Ovary (tissue), 9 donors: ENCODE measurements around the gene MARK2. TPM values are rescaled to one million over a fixed set of nuclear protein-coding genes. Genes with fewer than 3 reads are reported as not detected.

Experiments
- DNase-seq, 5 donors: peaks; one replicate each; pipeline ENCODE4 v3.0.0-alpha.2; 2019 to 2020
- H3K27ac ChIP-seq, 2 donors: fragments of 200-600 bp; one replicate each; pipeline versions ENCODE4 v1.5.1 to v1.8.0; 2019 to 2022
- H3K27me3 ChIP-seq: fragments of 200-600 bp; one replicate; pipeline ENCODE4 v1.8.0; 2022
- H3K36me3 ChIP-seq: fragments of 200-600 bp; sonication (generic); one replicate; pipeline ENCODE4 v1.5.1; 2019
- H3K4me1 ChIP-seq: one replicate; pipeline ENCODE4 v1.8.1; 2013; ENCODE audit warnings: mild to moderate bottlenecking, moderate library complexity; ENCODE audit not compliant: insufficient read depth
- H3K4me3 ChIP-seq: fragments of 200-600 bp; sonication (generic); one replicate; pipeline ENCODE4 v1.5.1; 2017
- H3K9me3 ChIP-seq, 2 donors: fragments of 200-600 bp in 1 of 2; sonication (generic) in 1 of 2; one replicate each; pipeline versions ENCODE4 v1.5.1 to v1.8.1; 2013 to 2019; ENCODE audit warnings: mild to moderate bottlenecking in 1 of 2, moderate library complexity in 1 of 2
- EP300 ChIP-seq: sonication (generic); formaldehyde crosslinking; IDR thresholded peaks from one replicate; pipeline ENCODE4 v1.6.1; 2017; ENCODE audit warnings: antibody characterized with exemption
- POLR2A ChIP-seq: fragments of 450-650 bp; IDR thresholded peaks from one replicate; pipeline ENCODE4 v1.6.1; 2017; ENCODE audit warnings: antibody characterized with exemption, mild to moderate bottlenecking, moderate library complexity
- WGBS, 3 donors: extraction: QIAGEN DNeasy Blood & Tissue Kit in 1 of 3; methylation state at CpG; one replicate each; pipeline versions ENCODE4 v1.1.5 to v1.1.7; 2013 to 2017; 5-methylcytosine and 5-hydroxymethylcytosine counted together
- intact Hi-C, 4 donors: fragments of 100-400 bp; cut with DNase I; formaldehyde crosslinking; loops; one replicate each; pipeline versions ENCODE4 v1.11.0 to v1.15.1; 2022 to 2023
- polyA plus RNA-seq, 2 donors: library from polyadenylated mRNA; stranded (reverse); fragments of 200-250 nt in 1 of 2; fragments of 350-450 nt in 1 of 2; fragmentation: Illumina TruSeq in 1 of 2; extraction: RNeasy Lipid Tissue Mini Kit (QIAGEN cat#74804) in 1 of 2; gene quantifications; one replicate each; pipeline ENCODE4 v1.2.3, GENCODE V29; 2013 to 2014
- small RNA-seq: library from RNA; depleted of rRNA; stranded (forward); fragments of <200 nt; gene quantifications from one replicate; pipeline ENCODE3, GENCODE V24; 2016
- total RNA-seq, 7 donors: library from RNA; depleted of rRNA in 2 of 7; stranded (reverse); fragments of >200 nt in 2 of 7; fragmentation: NEBNext Ultra II Directional in 3 of 7; extraction: Animal tissue kit (Norgen Biotek cat#: 25700) in 3 of 7; gene quantifications; one replicate each; pipeline versions ENCODE4 v1.1.0 to v1.2.4, GENCODE V29; 2016 to 2023
- TF ChIP-seq, protein P1 (sequence below), 3 donors: fragments of 450-650 bp in 2 of 3; fragments of 200-600 bp in 1 of 3; IDR thresholded peaks; one replicate each; pipeline versions ENCODE4 v1.5.1 to v1.8.0; 2016 to 2022; ENCODE audit warnings: antibody characterized with exemption in 3 of 3, mild to moderate bottlenecking in 1 of 3
- donor health status: DM: no; HTN: no; CAD: no; lungs with moderate emphysema.
- donor health status: DM: no; HTN: no; CAD: no.
- donor health status: Bipolar disorder and iron deficiency.
- donor health status: DM: yes; HTN: yes; CAD: no.
- donor health status: DM: no; HTN: no; CAD: no.
- donor health status: DM: yes; HTN: yes; CAD: no.

The MARK2 gene
- total and polyA plus RNA-seq, 9 donors, result 12.3 to 27.8 (median 25.8) TPM

DNA sequence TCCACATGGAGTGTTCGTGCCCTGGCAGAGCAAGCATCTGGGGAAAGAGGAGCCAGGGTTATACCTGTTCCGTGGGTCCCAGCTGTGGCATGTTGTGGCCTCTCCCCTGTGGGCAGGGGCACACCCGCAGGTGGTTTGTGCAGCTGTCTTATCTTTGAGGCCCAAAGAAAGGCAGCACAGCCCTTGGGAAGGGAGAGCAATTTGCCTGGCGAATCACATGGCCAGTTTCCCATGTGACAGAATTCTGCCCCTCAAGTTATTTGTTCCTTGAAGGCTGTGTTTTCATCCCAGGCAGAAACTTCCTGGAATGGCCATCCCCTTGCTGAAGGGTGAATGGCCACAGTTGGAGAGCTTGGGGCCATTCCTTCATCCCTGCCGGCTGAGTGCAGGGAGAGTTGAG lies 119.1 kb downstream of the MARK2 start:
- Histone ChIP-seq H3K36me3 (no peaks in the 10 kb centered on the region), H3K27me3 (no peaks in the 10 kb centered on the region), H3K9me3 (no peaks in the 10 kb centered on the region), H3K4me1 (no peaks in the 10 kb centered on the region), H3K4me3 (no peak overlapping the region), H3K27ac (no peak overlapping the region)
- TF ChIP-seq, protein P1, sequence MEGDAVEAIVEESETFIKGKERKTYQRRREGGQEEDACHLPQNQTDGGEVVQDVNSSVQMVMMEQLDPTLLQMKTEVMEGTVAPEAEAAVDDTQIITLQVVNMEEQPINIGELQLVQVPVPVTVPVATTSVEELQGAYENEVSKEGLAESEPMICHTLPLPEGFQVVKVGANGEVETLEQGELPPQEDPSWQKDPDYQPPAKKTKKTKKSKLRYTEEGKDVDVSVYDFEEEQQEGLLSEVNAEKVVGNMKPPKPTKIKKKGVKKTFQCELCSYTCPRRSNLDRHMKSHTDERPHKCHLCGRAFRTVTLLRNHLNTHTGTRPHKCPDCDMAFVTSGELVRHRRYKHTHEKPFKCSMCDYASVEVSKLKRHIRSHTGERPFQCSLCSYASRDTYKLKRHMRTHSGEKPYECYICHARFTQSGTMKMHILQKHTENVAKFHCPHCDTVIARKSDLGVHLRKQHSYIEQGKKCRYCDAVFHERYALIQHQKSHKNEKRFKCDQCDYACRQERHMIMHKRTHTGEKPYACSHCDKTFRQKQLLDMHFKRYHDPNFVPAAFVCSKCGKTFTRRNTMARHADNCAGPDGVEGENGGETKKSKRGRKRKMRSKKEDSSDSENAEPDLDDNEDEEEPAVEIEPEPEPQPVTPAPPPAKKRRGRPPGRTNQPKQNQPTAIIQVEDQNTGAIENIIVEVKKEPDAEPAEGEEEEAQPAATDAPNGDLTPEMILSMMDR (IDR thresholded peaks at IDR 0.05), result no peak
- no peak for TF ChIP-seq POLR2A
- TF ChIP-seq EP300, result no peak
- intact Hi-C loops, result no loop called here
- DNase-seq, result no peak
- WGBS, 3 donors, result 79 to 83% (median 80%) methylated on average over 5 of the region's 5 CpGs

Small RNAs within 50 kb of the gene (small RNA-seq; reads per million reads assigned to genes)
- gene AP006289.1 (not detected), gene RN7SL596P (not detected), gene RNU6-1306P (not detected)

Other genes with a start within 250 kb of the MARK2 start
- gene PLAAT3, start 224.7 kb upstream of the MARK2 start, total RNA-seq, result 100 to 1,000 TPM in 5 of 7 donors, 10 to 100 TPM in 2; 52.2 to 147 (median 110) TPM
- 100 to 1,000 TPM in 1 of 2 donors, 10 to 100 TPM in 1; 41.1 to 128 TPM for gene PLAAT3, start 224.7 kb upstream of the MARK2 start, polyA plus RNA-seq
- 10 to 100 TPM; 44.9 to 81.8 (median 55.7) TPM for gene ATL3, start 167.7 kb upstream of the MARK2 start, total RNA-seq
- gene ATL3, start 167.7 kb upstream of the MARK2 start, polyA plus RNA-seq, result 10 to 100 TPM; 16.5 to 27.8 TPM
- gene RTN3, start 157.6 kb upstream of the MARK2 start, total RNA-seq, result 10 to 100 TPM; 53.2 to 82.9 (median 64.1) TPM
- gene RTN3, start 157.6 kb upstream of the MARK2 start, polyA plus RNA-seq, result 100 to 1,000 TPM in 1 of 2 donors, 10 to 100 TPM in 1; 49.5 to 142 TPM
- gene ZFTA, start 70.3 kb upstream of the MARK2 start, total RNA-seq, result 10 to 100 TPM; 22.6 to 64.4 (median 51.4) TPM
- 10 to 100 TPM; 20.2 to 23.8 TPM for gene ZFTA, start 70.3 kb upstream of the MARK2 start, polyA plus RNA-seq
- 10 to 100 TPM; 10.2 to 22.7 (median 19.5) TPM for gene SPINDOC, start 25.7 kb upstream of the MARK2 start, total RNA-seq
- gene SPINDOC, start 25.7 kb upstream of the MARK2 start, polyA plus RNA-seq, result 10 to 100 TPM in 1 of 2 donors, 1 to 10 TPM in 1; 5.4 to 15.8 TPM
- 1 to 10 TPM in 5 of 7 donors, under 1 TPM in 2; 0.12 to 7.9 (median 5.4) TPM for gene RCOR2, start 78.1 kb downstream of the MARK2 start, total RNA-seq
- under 1 TPM; 0.60 to 0.94 TPM for gene RCOR2, start 78.1 kb downstream of the MARK2 start, polyA plus RNA-seq
- 10 to 100 TPM in 6 of 7 donors, 1 to 10 TPM in 1; 4.5 to 15.9 (median 13.4) TPM for gene NAA40, start 99.9 kb downstream of the MARK2 start, total RNA-seq
- 1 to 10 TPM; 7.0 to 7.6 TPM for gene NAA40, start 99.9 kb downstream of the MARK2 start, polyA plus RNA-seq
- 100 to 1,000 TPM; 197 to 339 (median 222) TPM for gene COX8A, start 135.5 kb downstream of the MARK2 start, total RNA-seq
- gene COX8A, start 135.5 kb downstream of the MARK2 start, polyA plus RNA-seq, result 100 to 1,000 TPM in 1 of 2 donors, 10 to 100 TPM in 1; 64.8 to 438 TPM
- 10 to 100 TPM; 49.4 to 66.7 (median 50.7) TPM for gene OTUB1, start 147.3 kb downstream of the MARK2 start, total RNA-seq
- gene OTUB1, start 147.3 kb downstream of the MARK2 start, polyA plus RNA-seq, result 10 to 100 TPM; 34.7 to 55.1 TPM
- gene FLRT1, start 196.8 kb downstream of the MARK2 start, total RNA-seq, result 1 to 10 TPM in 1 of 7 donors, under 1 TPM in 6; 0.23 to 1.2 (median 0.45) TPM
- under 1 TPM; 0.13 to 0.17 TPM for gene FLRT1, start 196.8 kb downstream of the MARK2 start, polyA plus RNA-seq